GM19463 (cell line): Measurements from ENCODE around the gene ACAD11.
"Not testable (repeated sequence)": the region's sequence is repeated elsewhere in the genome, so short reads cannot be mapped to it uniquely, and the experiment has no call there.

Source experiments
- ATAC-seq: cut with Tn5 transposase; IDR thresholded peaks from one replicate; pipeline ENCODE4 v1.9.1; 2021; ENCODE audit warnings: mild to moderate bottlenecking, moderate library complexity; ENCODE audit not compliant: unreplicated experiment

Gene ACAD11

GRCh38 chr3:132650153-132650552 is 9.5 kb downstream of the ACAD11 start:
- peak; percentile 62 for ATAC-seq

GRCh38 chr3:132645058-132645457 is 14.6 kb downstream of the ACAD11 start:
- no peak for ATAC-seq

- ATAC-seq = no peak
These were observed 16.2 kb downstream of the ACAD11 start for GRCh38 chr3:132643366-132643765.

GRCh38 chr3:132642539-132642847 is 17.1 kb downstream of the ACAD11 start:
- no peak for ATAC-seq

- no peak for ATAC-seq
These were observed 17.6 kb downstream of the ACAD11 start for GRCh38 chr3:132641837-132642538.

- not testable (repeated sequence) for ATAC-seq
These were observed 18.2 kb downstream of the ACAD11 start for GRCh38 chr3:132641427-132641826.

GRCh38 chr3:132638706-132639105 is 20.9 kb downstream of the ACAD11 start:
- ATAC-seq = no peak

GRCh38 chr3:132637590-132637989 is 22.0 kb downstream of the ACAD11 start:
- ATAC-seq = no peak

GRCh38 chr3:132635052-132635451 is 24.6 kb downstream of the ACAD11 start:
- no peak for ATAC-seq

GRCh38 chr3:132630612-132631011 is 29.0 kb downstream of the ACAD11 start:
- no peak for ATAC-seq

GRCh38 chr3:132629928-132630327 is 29.7 kb downstream of the ACAD11 start:
- ATAC-seq = no peak

GRCh38 chr3:132628157-132628556 is 31.5 kb downstream of the ACAD11 start:
- ATAC-seq = no peak

- no peak for ATAC-seq
These were observed 32.7 kb downstream of the ACAD11 start for GRCh38 chr3:132626955-132627354.

- ATAC-seq = peak; percentile 88
These were observed 34.0 kb downstream of the ACAD11 start for GRCh38 chr3:132625613-132626012.

GRCh38 chr3:132624790-132625189 is 34.8 kb downstream of the ACAD11 start:
- ATAC-seq = no peak

- ATAC-seq = no peak
These were observed 36.0 kb downstream of the ACAD11 start for GRCh38 chr3:132623646-132624045.

- ATAC-seq = no peak
These were observed 36.8 kb downstream of the ACAD11 start for GRCh38 chr3:132622761-132623160.

- no peak for ATAC-seq
These were observed 37.5 kb downstream of the ACAD11 start for GRCh38 chr3:132622148-132622547.

- no peak for ATAC-seq
These were observed 42.8 kb downstream of the ACAD11 start for GRCh38 chr3:132616780-132617179.

- ATAC-seq = no peak
These were observed 43.7 kb downstream of the ACAD11 start for GRCh38 chr3:132615881-132616280.

- not testable (repeated sequence) for ATAC-seq
These were observed 44.3 kb downstream of the ACAD11 start for GRCh38 chr3:132615301-132615700.

GRCh38 chr3:132606620-132607019 is 53.0 kb downstream of the ACAD11 start:
- ATAC-seq = not testable (repeated sequence)

GRCh38 chr3:132606085-132606484 is 53.5 kb downstream of the ACAD11 start:
- ATAC-seq = no peak
